GM12874 (cell line): ENCODE results near the gene EHHADH.

ENCODE experiments used
- CTCF ChIP-seq: IDR thresholded peaks from 2 replicates; pipeline ENCODE4 v1.5.1; 2011; ENCODE audit warnings: low read depth, mild to moderate bottlenecking, control low read depth, low read length, moderate library complexity; ENCODE audit not compliant: insufficient read depth

EHHADH gene

GRCh38 chr3:185215873-185216606 lies 37.8 kb downstream of the EHHADH start:
- TF ChIP-seq CTCF = peak; percentile 18; the same call in 1 of the 2 replicates

GRCh38 chr3:185212559-185212958 lies 41.3 kb downstream of the EHHADH start:
- TF ChIP-seq CTCF = no peak

GRCh38 chr3:185212086-185212485 lies 41.8 kb downstream of the EHHADH start:
- no peak for TF ChIP-seq CTCF

GRCh38 chr3:185210621-185211142 lies 43.2 kb downstream of the EHHADH start:
- no peak for TF ChIP-seq CTCF

- no peak for TF ChIP-seq CTCF
Measured at GRCh38 chr3:185208823-185209222, 45.0 kb downstream of the EHHADH start.

DNA sequence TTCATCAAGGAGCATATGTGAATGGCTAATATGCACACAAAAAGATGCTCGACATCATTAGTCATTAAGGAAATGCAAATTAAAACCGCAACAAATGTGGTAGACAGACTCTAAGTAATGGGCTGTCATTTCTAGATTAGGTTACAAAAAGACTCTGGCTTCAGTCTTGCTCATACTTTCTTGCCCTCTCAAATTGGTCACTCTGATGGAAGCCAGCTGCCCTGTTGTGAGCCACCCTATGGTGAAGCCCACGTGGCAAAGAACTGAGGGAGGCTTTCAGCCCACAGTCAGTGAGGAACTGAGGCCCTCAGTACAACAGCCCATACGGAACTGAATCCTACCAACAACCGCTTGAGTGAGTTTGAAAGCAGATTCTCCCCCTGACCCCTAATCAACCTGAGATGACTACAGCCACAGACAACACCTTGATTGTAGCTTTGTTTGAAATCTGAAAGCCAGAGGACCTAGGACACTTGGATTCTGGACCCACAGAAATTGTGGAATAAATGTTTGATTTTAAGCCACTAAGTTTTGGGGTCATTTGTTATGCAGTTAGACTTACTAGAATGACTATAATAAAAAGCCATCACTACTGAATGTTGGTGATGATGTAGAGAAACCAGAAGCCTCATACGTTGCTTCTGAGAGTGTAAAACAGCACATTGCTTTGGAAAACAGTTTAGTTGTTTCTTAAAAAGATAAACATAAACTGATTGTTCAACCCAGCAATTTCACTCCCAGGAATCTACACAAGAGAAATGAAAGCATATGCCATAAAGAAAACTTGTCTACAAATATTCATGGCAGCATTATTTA lies 45.7 kb downstream of the EHHADH start:
- TF ChIP-seq CTCF = no peak

GRCh38 chr3:185207481-185207880 lies 46.4 kb downstream of the EHHADH start:
- no peak for TF ChIP-seq CTCF
